K562 (cell line): ENCODE measurements around the gene TPD52L2. TPM values are rescaled to one million over a fixed set of nuclear protein-coding genes. Genes with fewer than 3 reads are reported as not detected.

ENCODE experiments used
- ATAC-seq: fragments of 200-7000 bp; cut with Tn5 transposase; 3 replicates; pipeline ENCODE4 v1.9.1; 2020; ENCODE audit warnings: moderate library complexity
- BruUV-seq: library from RNA; stranded (reverse); fragments of 400-500 nt; replicated peaks from 2 replicates; lab custom pipeline; 2021; lab: Mats Ljungman, UMichigan
- CTCF ChIA-PET: fragments of 300-600 bp; formaldehyde crosslinking; extraction: SDS; loops from one replicate; lab custom pipeline; 2021; ENCODE audit warnings: low intra/inter-chr PET ratio; lab: Yijun Ruan, JAX
- POLR2A ChIA-PET: fragments of 300-600, 350-650 bp; sonication (Branson Sonifier 250); formaldehyde crosslinking; extraction: SDS; loops from one replicate; lab custom pipeline; 2021; ENCODE audit warnings: antibody characterized with exemption, inconsistent platforms; lab: Yijun Ruan, JAX
- DNase-seq, 4 experiments: peaks; one replicate each; pipeline versions ENCODE4 v3.0.0 to v3.0.0-alpha.2; 2011 to 2018; ENCODE audit warnings: low spot score in 3 of 4, mixed read lengths in 3 of 4; ENCODE audit errors: extremely low read depth in 1 of 4
- FAIRE-seq: peaks from 2 replicates; lab custom pipeline; 2011; peaks lifted over from hg19 to GRCh38; lab: Jason Lieb, UNC
- H2AFZ ChIP-seq: 2 replicates; pipeline ENCODE4 v1.6.0; 2011; ENCODE audit warnings: low read depth, low read length, control low read depth, inconsistent platforms
- H3K27ac ChIP-seq: fragments of 200-600 bp; 3 replicates; pipeline ENCODE4 v1.8.0; 2011; ENCODE audit warnings: low read depth, mild to moderate bottlenecking, control low read depth, inconsistent platforms, low read length, moderate library complexity, mixed read lengths; ENCODE audit errors: extremely low read depth
- H3K27me3 ChIP-seq, 2 experiments: fragments of 300-600 bp in 1 of 2; 2 replicates in 1 of 2; 3 replicates in 1 of 2; pipeline versions ENCODE4 v1.6.0 to v1.8.0; 2011; ENCODE audit warnings: inconsistent platforms in 2 of 2, low read length in 2 of 2, mild to moderate bottlenecking in 1 of 2, mixed read lengths in 1 of 2, moderate library complexity in 1 of 2; ENCODE audit not compliant: control insufficient read depth in 2 of 2, insufficient read depth in 2 of 2
- H3K36me3 ChIP-seq: fragments of 300-600 bp; 3 replicates; pipeline ENCODE4 v1.8.0; 2011; ENCODE audit warnings: mild to moderate bottlenecking, low read length, inconsistent platforms; ENCODE audit not compliant: control insufficient read depth, insufficient read depth
- H3K4me1 ChIP-seq, 2 experiments: fragments of 200-600 bp in 1 of 2; replicated peaks in 1 of 2; 2 replicates in 1 of 2; 3 replicates in 1 of 2; pipeline versions ENCODE4 v1.5.1 to v1.8.0; 2011; ENCODE audit warnings: inconsistent platforms in 2 of 2, low read length in 2 of 2, mild to moderate bottlenecking in 1 of 2, mixed read lengths in 1 of 2, moderate library complexity in 1 of 2; ENCODE audit not compliant: control insufficient read depth in 2 of 2, insufficient read depth in 2 of 2
- H3K4me2 ChIP-seq: 2 replicates; pipeline ENCODE4 v1.6.1; 2011; ENCODE audit warnings: low read length, control low read depth, inconsistent platforms, mixed read lengths; ENCODE audit not compliant: insufficient read depth
- H3K4me3 ChIP-seq: fragments of 200-600 bp; sonication (generic), shearing (Covaris generic); 2 replicates; pipeline ENCODE4 v1.5.1; 2016; ENCODE audit warnings: control low read depth, inconsistent platforms
- H3K79me2 ChIP-seq: fragments of 200-600 bp; 3 replicates; pipeline ENCODE4 v1.8.0; 2011; ENCODE audit warnings: low read length, inconsistent platforms; ENCODE audit not compliant: control insufficient read depth, insufficient read depth
- H3K9ac ChIP-seq, 2 experiments: 2 replicates each; pipeline versions ENCODE4 v1.6.0 to v1.6.1; 2011; ENCODE audit warnings: low read depth in 2 of 2, low read length in 2 of 2, control low read depth in 1 of 2, inconsistent platforms in 1 of 2, mild to moderate bottlenecking in 1 of 2, mixed read lengths in 1 of 2; ENCODE audit not compliant: insufficient read depth in 1 of 2
- H3K9me1 ChIP-seq: one replicate; pipeline ENCODE4 v1.6.0; 2011; ENCODE audit warnings: inconsistent platforms, mild to moderate bottlenecking, low read length, moderate library complexity; ENCODE audit not compliant: control insufficient read depth, insufficient read depth
- H3K9me3 ChIP-seq: replicated peaks from 2 replicates; pipeline ENCODE4 v1.5.1; 2011; ENCODE audit warnings: low read depth, low read length, inconsistent platforms; ENCODE audit not compliant: control insufficient read depth, insufficient read depth
- H4K20me1 ChIP-seq: replicated peaks from 2 replicates; pipeline ENCODE4 v1.6.1; 2011; ENCODE audit warnings: low read length, inconsistent platforms, mixed read lengths; ENCODE audit not compliant: control insufficient read depth, insufficient read depth
- DDX20 ChIP-seq: fragments of 450-650 bp; IDR thresholded peaks from 2 replicates; pipeline ENCODE4 v1.6.1; 2016; ENCODE audit warnings: missing genetic modification characterization, low read depth, mild to moderate bottlenecking, missing compliant biosample characterization, moderate library complexity
- HNRNPLL ChIP-seq: fragments of 200-400 bp; formaldehyde crosslinking; IDR thresholded peaks from 2 replicates; pipeline ENCODE4 v1.6.1; 2017; ENCODE audit warnings: low read length, low read depth, mild to moderate bottlenecking; ENCODE audit not compliant: poor library complexity, severe bottlenecking
- MCM2 ChIP-seq: fragments of 450-650 bp; IDR thresholded peaks from 2 replicates; pipeline ENCODE4 v1.6.1; 2017; ENCODE audit warnings: low read depth, mild to moderate bottlenecking
- MED1 ChIP-seq: sonication (generic); formaldehyde crosslinking; IDR thresholded peaks from 2 replicates; pipeline ENCODE4 v1.8.1; 2023; ENCODE audit warnings: missing genetic modification reagents, borderline replicate concordance
- MEF2D ChIP-seq: conservative IDR thresholded peaks from 2 replicates; pipeline ENCODE4 v1.6.1; 2016; ENCODE audit warnings: low read depth, missing genetic modification characterization, missing compliant biosample characterization
- TCF3 ChIP-seq: sonication (generic); formaldehyde crosslinking; IDR thresholded peaks from 2 replicates; pipeline ENCODE4 v1.4.0; 2020; ENCODE audit warnings: mild to moderate bottlenecking, missing genetic modification reagents
- ZFP1 ChIP-seq: fragments of 450-650 bp; formaldehyde crosslinking; IDR thresholded peaks from 2 replicates; pipeline ENCODE4 v1.4.0; 2020; ENCODE audit warnings: mild to moderate bottlenecking, mixed read lengths
- WGBS: fragments of 100-300 bp; shearing (Covaris generic); methylation state at CpG from one replicate; pipeline ENCODE4 v1.1.6; 2016; ENCODE audit warnings: low coverage, mixed read lengths; ENCODE audit not compliant: insufficient coverage; ENCODE audit errors: missing lambda C conversion rate; 5-methylcytosine and 5-hydroxymethylcytosine counted together
- in situ Hi-C: fragments of 300-500 bp; cut with MboI; formaldehyde crosslinking; loops from 4 replicates; pipeline ENCODE4 v1.15.0; 2018; ENCODE audit warnings: inconsistent platforms, mixed read lengths
- intact Hi-C: fragments of 100-400 bp; cut with micrococcal nuclease; formaldehyde crosslinking; loops from 2 replicates; pipeline ENCODE4 v1.14.2; 2022
- polyA plus RNA-seq, 8 experiments: library from polyadenylated mRNA; depleted of rRNA in 4 of 8; stranded (reverse) in 5 of 8; unstranded in 3 of 8; fragments of >200 nt; fragmentation: Nextera tagmentation in 2 of 8; fragmentation: Illumina TruSeq in 1 of 8; extraction: Ambion mirVana in 2 of 8; extraction: Trizol in 1 of 8; gene quantifications; 2 replicates each; pipeline versions ENCODE4 v1.2.1 to v1.2.3, GENCODE V29; 2011 to 2014; ENCODE audit warnings: inconsistent platforms in 1 of 8, missing spikeins in 1 of 8
- total RNA-seq, 7 experiments: library from RNA; depleted of rRNA in 6 of 7; stranded (reverse); fragments of >200 nt in 6 of 7; fragmentation: Illumina TruSeq in 2 of 7; extraction: Trizol in 2 of 7; gene quantifications; 2 replicates each; pipeline versions ENCODE4 v1.2.1 to v1.2.3, GENCODE V29; 2011 to 2021; ENCODE audit warnings: low replicate concordance in 1 of 7

TPD52L2 gene
- total and polyA plus RNA-seq, 9 of the 15 experiments (the other 6 are each of a cell fraction or from before 2014, with no cell fraction given) = 1.9 to 117 (median 74.6) TPM

GRCh38 chr20:63828124-63828523 is 36.9 kb upstream of the TPD52L2 start:
- DNase-seq = no peak
- H3K4me3 ChIP-seq = no peak overlapping the region
- ATAC-seq = no peak
- no peak for TF ChIP-seq MED1 (CRISPR knock-in tag)
- no peak for TF ChIP-seq HNRNPLL
- TF ChIP-seq DDX20 = no peak
- no peak for TF ChIP-seq MCM2
- TF ChIP-seq ZFP1 (CRISPR knock-in tag) = no peak
- TF ChIP-seq TCF3 = no peak
- TF ChIP-seq MEF2D (tag) = no peak
- no peak overlapping the region for H3K9ac ChIP-seq
- H3K27ac ChIP-seq = no peak overlapping the region
- WGBS = 81% methylated on average over 8 of the region's 8 CpGs
- peaks cover 12 to 28% of the 10 kb centered on the region in 2 experiments; a peak in 4 of 5 replicates for H3K27me3 ChIP-seq
- peaks cover 0 to 40% of the 10 kb centered on the region in 2 experiments; a peak in 4 of 5 replicates for H3K4me1 ChIP-seq
- no peak overlapping the region for H2AFZ ChIP-seq
- H3K36me3 ChIP-seq = no peaks in the 10 kb centered on the region
- H3K9me1 ChIP-seq = no peaks in the 10 kb centered on the region
- 0 out of 2 replicates have a peak, but pooled peaks cover 10% of the 10 kb centered on the region for H4K20me1 ChIP-seq
- H3K4me2 ChIP-seq = no peak overlapping the region
- in situ Hi-C loops (no loop called here), intact Hi-C loops (no loop called here)
- no peak for FAIRE-seq
- no peaks in the 10 kb centered on the region for H3K9me3 ChIP-seq
- BruUV-seq = no TSS peak
- POLR2A ChIA-PET = no interaction called here
- CTCF ChIA-PET = no interaction called here
- H3K79me2 ChIP-seq = no peaks in the 10 kb centered on the region
